HT-29 (cell line): Measurements from ENCODE around the gene NOL9. TPM values are rescaled to one million over a fixed set of nuclear protein-coding genes. Genes with fewer than 3 reads are reported as not detected.

Experiments used
- DNase-seq: peaks from one replicate; pipeline ENCODE4 v3.0.0-alpha.2; 2015; ENCODE audit warnings: low spot score
- total RNA-seq: library from RNA; depleted of rRNA; stranded (reverse); fragments of >200 nt; shearing (Covaris generic); gene quantifications from 2 replicates; pipeline ENCODE4 v1.2.3, GENCODE V29; 2014

NOL9 gene
- total RNA-seq, 1 experiment from 2014 or later, result 23.7 TPM

DNA sequence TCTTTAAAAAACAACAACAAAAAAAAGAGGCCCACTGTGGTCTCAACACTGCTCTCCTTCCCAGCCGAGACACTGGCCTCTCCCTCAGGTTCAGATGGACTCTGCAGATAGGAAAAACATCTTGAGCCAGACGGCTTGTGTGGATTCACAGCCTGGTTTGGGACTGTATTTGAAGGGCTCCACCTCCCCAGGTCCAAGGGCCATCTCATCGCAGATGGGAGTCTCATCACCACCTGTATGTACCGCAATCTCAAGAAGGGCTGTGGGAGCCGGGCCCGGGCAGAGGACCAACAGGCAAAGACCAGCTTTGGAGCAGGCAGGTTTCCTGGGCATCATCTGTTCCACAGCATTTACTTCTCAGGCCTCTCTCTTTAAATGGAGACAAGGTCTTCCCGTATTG, 35.7 kb upstream of the NOL9 start:
- no peak for DNase-seq

DNA sequence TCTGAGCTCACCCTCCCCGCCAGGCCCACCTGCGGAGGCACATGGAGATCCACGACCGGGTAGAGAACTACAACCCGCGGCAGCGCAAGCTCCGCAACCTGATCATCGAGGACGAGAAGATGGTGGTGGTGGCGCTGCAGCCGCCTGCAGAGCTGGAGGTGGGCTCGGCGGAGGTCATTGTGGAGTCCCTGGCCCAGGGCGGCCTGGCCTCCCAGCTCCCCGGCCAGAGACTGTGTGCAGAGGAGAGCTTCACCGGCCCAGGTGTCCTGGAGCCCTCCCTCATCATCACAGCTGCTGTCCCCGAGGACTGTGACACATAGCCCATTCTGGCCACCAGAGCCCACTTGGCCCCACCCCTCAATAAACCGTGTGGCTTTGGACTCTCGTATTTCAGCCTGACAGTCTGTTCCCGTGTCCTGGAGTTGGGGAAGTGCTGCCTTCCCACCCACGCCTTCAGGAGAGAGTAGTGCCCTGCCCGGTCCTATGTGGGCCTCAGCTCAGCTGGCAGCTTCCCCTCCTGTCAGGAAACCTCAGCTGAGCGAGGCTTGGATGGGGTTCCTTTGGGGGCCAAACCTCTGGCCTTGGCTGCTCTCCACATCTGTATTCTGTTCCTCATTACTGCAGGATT, 34.7 kb upstream of the NOL9 start:
- no peak for DNase-seq

DNA sequence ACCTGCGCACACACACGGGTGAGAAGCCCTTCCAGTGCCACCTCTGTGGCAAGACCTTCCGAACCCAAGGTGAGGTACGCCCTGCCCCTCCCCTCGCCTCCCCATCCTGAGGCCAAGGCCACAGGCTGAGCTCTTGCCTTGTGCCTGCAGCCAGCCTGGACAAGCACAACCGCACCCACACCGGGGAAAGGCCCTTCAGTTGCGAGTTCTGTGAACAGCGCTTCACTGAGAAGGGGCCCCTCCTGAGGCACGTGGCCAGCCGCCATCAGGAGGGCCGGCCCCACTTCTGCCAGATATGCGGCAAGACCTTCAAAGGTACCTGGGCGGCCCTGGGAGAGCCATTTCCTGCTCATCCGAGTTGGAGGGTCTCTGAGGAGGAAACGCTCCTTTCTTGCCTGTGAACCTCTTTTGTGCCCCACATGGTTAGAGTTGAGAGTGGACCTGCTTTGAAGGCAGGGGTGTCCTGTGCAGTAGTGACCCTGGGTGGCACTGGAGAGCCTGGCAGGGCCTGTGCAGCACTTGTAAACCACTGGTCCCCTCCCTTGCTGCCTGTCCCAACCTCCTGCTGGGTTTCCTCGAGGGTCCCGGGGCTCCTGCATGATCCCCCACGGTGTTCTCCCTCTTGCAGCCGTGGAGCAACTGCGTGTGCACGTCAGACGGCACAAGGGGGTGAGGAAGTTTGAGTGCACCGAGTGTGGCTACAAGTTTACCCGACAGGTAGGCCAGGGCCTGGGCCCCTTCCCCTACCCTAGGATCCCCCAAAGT, 34.0 kb upstream of the NOL9 start:
- DNase-seq, result no peak

DNA sequence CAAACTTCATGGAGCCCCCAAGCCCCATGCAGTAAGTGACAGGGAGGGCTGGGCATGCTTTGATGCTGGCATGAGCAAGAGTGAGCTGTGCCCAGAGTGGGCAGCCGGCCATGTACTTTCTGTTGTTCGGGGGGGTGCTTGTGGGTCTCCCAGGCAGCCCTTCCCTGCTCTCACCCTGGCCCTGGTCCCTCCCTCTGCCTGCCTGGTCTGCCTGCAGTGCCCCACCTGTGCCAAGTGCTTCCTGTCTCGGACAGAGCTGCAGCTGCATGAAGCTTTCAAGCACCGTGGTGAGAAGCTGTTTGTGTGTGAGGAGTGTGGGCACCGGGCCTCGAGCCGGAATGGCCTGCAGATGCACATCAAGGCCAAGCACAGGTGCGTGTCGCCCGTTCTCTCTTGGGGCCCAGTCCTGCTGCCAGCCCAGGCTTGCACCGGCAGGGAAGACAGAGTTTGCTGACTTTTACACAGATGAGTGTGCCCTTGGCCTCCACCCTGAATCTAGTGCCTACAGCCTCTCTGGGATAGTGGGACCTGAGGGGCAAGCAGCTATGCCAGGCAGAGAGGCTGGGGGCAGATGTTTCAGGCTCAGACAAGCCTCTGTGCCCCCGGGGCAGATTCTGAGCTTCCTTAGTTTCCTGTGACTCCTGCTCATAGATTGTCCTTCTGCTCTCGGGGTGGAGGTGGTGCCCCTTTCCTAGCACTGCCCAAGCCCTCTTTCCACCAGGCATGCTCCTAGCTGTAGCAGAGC, 33.1 kb upstream of the NOL9 start:
- DNase-seq, result no peak

DNA sequence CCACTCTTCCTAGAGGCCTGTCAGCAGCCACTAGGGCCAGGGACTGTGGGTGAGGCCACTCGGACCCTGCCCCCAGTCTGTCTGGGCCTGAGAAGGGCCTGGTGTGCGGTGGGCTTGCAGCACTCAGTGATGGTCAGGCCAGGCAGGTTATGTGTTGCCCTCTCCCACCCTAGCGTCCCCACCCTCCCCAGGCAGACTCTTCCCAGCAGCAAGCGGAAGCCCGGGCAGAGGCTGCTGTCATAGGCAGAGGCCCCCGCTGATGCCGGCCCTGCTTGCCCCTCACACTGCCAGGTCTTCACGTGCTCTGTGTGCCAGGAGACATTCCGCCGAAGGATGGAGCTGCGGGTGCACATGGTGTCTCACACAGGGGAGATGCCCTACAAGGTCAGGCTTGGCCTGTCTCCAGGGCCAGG, 32.1 kb upstream of the NOL9 start:
- no peak for DNase-seq

DNA sequence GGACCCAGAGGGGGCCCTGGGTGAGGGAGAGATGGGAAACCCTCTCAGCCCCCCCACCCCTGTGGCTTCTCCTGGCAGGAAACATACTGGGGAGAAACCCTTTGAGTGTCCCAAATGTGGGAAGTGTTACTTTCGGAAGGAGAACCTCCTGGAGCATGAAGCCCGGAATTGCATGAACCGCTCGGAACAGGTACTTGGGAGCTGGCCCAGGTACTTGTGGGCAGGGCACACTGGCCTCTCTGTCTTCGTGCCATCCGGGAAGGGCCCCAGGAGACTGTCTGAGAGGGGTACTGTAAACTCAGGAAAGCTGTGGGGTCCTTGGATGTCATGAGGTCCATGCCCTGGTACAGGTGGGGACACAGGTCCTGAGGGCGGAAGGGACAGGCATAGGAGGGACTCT, 31.5 kb upstream of the NOL9 start:
- DNase-seq, result no peak

DNA sequence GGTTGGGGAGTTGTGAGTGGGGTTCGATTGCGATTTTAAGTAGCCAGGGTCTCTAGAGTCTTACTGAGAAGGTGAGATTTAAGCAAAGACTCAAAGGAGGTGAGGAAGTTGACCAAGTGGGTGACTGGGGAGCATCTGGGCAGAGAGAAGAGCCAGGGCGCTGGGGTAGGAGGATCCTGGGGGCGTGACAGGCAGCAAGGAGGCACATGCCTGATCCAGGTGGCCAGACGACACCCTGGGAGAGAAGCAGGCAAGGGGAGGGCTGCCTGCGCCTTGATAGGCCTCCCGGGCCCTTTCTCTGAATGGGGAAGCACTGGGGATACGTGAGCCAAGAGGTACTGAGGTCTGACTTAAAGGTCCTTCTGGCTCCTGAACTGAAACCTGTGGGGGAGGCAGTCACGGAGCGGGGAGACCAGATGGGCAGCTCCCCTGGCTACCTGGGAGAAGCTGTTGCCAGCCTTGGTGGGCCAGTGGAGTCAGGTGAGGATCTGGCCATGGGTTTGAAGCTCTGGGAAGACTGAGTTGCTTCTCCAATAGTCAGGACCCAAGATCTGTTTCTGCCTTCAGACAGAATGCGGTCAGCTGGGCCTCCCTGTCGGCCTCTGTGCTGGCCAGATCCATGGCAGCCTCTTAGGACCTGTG, 30.9 kb upstream of the NOL9 start:
- no peak for DNase-seq

DNA sequence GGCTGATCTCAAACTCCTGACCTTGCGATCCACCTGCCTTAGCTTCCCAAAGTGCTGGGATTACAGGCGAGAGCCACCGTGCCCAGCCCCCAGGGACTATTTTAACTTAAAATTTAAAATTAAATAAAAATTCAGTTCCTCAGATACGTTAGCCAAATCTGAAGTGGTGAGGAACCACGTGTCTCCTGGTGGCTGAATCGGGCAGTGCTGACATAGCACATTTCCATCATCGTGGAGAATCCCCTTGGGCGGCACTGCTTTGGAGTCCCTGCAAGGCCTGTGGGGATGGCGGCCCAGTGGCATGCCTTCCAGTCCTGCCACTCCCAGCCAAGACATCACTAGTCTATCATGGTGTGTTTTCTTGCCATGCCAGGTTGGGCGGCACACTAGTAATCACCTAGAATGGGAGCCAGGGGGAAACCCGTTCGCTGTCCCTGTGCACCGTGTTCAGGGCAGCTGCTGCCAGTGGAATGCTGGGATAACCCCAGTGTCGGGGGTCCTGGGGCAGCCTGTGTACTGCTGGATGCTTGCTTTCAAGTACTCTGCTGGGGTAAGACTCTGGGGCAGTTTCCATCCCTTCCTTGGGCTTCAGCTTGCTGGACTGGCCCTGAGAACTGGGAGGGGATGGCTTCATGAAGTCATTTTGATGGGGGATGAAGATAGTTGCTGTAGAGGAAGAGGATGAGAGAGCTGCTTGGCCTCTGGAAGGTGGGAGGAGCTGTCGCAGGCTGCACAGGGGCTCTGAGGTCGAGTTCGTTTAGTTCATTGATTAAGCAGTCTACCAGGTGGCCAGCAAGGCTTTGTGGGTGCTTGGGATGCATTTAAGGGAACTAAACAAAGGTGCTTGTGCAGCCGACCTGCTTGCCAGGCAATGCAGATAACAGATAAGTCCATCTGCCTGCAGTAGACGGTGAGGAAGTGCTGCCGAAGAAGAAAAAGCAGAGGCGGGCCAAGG, 30.1 kb upstream of the NOL9 start:
- no peak for DNase-seq

DNA sequence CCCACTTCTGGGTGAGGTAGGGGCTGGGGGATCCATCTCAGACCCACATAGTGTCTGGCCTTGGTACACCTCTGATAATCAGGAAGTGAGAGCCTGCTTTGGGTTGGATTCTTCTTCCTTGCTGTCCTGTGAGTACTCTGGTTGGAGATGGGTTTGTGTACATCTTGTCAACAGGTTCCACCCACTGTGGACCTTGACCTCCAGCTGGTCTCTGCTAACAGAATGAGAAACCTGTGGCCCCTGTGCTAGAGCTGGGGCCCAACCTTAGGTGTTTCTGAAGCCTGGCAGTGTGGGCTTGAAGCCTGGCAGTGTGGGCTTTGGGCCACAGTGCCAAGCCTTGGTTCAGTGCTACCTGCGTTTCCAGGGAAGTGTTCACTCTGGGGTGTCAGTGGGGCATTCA, 28.1 kb upstream of the NOL9 start:
- peak; percentile 86 for DNase-seq

DNA sequence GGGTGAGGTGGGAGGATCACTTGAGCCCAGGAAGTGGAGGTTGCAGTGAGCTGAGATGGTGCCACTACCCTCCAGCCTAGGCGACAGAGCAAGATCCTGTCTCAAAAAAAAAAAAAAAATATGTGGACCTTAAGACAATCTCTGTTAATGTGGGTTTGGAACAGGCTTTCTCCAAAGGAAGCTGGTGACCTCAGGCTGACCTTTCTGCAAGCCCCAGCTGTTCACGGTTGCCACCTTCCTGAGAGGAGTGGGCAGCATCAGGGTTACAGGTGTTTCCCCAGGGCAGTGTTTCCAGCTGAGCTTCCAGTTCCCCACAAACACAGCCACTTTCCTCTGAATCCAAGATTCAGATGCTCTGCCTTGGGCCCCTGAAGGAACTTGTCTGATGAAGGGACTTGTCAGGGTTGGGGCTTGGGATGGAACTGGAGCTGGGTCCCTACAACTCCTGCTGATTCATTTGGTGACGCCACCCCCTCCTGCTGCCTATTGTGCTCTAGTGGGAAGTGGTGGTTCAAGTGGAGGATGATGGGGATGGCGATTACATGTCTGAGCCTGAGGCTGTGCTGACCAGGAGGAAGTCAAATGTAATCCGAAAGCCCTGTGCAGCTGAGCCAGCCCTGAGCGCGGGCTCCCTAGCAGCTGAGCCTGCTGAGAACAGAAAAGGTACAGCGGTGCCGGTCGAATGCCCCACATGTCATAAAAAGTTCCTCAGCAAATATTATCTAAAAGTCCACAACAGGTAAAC, 27.4 kb upstream of the NOL9 start:
- DNase-seq, result peak; percentile 23

DNA sequence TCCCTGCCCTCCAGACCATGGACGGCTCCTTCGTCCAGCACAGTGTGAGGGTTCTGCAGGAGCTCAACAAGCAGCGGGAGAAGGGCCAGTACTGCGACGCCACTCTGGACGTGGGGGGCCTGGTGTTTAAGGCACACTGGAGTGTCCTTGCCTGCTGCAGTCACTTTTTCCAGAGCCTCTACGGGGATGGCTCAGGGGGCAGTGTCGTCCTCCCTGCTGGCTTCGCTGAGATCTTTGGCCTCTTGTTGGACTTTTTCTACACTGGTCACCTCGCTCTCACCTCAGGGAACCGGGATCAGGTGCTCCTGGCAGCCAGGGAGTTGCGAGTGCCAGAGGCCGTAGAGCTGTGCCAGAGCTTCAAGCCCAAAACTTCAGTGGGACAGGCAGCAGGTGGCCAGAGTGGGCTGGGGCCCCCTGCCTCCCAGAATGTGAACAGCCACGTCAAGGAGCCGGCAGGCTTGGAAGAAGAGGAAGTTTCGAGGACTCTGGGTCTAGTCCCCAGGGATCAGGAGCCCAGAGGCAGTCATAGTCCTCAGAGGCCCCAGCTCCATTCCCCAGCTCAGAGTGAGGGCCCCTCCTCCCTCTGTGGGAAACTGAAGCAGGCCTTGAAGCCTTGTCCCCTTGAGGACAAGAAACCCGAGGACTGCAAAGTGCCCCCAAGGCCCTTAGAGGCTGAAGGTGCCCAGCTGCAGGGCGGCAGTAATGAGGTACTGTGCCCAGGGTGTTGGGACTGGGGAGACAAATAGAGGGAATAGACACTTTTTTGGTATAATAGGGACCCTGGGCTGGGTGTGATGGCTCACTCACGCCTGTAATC, 26.5 kb upstream of the NOL9 start:
- DNase-seq, result no peak

DNA sequence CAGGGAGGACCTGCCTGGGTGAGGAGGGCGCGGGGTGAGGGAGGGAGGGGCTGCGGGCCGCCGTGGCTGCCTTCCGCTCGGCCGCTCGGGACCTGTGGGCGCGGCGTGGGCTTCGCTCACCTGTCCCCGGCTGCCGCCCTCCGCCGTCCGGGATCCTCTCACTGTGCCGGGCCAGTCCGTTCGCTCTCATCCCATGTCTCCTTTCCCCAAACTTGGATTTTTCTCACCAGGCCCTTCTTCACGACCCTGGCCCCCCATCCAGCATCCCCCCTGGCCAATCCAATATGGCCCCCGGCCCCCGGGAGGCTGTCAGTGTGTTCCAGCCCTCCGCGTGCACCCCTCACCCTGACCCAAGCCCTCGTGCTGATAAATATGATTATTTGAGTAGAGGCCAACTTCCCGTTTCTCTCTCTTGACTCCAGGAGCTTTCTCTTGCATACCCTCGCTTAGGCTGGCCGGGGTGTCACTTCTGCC, 25.8 kb upstream of the NOL9 start:
- DNase-seq, result no peak

DNA sequence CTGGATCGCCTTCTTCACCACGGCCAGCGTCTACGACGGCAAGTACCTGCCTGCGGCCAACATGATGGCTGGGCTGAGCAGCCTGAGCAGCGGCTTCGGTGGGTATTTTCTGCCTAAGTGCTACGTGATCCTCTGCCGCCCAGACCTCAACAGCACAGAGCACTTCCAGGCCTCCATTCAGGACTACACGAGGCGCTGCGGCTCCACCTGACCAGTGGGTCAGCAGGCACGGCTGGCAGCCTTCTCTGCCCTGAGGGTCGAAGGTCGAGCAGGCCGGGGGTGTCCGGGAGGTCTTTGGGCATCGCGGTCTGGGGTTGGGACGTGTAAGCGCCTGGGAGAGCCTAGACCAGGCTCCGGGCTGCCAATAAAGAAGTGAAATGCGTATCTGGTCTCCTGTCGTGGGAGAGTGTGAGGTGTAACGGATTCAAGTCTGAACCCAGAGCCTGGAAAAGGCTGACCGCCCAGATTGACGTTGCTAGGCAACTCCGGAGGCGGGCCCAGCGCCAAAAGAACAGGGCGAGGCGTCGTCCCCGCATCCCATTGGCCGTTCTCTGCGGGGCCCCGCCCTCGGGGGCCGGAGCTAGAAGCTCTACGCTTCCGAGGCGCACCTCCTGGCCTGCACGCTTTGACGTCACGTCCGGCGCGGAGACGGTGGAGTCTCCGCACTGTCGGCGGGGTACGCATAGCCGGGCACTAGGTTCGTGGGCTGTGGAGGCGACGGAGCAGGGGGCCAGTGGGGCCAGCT, 25.2 kb upstream of the NOL9 start, which contains the start of gene ZBTB48:
ZBTB48 (plus strand) TSS at position 621 of the 745 bp plus-strand sequence. CDS start 616 bp downstream, outside the sequence.
- peak; percentile 99 for DNase-seq

DNA sequence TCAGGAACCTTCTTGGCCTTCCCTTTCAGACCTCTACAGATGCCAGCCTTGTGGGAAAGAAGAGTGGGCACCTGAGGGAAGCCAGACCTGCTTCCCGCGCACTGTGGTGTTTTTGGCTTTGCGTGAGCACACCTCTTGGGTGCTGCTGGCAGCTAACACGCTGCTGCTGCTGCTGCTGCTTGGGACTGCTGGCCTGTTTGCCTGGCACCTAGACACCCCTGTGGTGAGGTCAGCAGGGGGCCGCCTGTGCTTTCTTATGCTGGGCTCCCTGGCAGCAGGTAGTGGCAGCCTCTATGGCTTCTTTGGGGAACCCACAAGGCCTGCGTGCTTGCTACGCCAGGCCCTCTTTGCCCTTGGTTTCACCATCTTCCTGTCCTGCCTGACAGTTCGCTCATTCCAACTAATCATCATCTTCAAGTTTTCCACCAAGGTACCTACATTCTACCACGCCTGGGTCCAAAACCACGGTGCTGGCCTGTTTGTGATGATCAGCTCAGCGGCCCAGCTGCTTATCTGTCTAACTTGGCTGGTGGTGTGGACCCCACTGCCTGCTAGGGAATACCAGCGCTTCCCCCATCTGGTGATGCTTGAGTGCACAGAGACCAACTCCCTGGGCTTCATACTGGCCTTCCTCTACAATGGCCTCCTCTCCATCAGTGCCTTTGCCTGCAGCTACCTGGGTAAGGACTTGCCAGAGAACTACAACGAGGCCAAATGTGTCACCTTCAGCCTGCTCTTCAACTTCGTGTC, 24.5 kb upstream of the NOL9 start:
- no peak for DNase-seq

DNA sequence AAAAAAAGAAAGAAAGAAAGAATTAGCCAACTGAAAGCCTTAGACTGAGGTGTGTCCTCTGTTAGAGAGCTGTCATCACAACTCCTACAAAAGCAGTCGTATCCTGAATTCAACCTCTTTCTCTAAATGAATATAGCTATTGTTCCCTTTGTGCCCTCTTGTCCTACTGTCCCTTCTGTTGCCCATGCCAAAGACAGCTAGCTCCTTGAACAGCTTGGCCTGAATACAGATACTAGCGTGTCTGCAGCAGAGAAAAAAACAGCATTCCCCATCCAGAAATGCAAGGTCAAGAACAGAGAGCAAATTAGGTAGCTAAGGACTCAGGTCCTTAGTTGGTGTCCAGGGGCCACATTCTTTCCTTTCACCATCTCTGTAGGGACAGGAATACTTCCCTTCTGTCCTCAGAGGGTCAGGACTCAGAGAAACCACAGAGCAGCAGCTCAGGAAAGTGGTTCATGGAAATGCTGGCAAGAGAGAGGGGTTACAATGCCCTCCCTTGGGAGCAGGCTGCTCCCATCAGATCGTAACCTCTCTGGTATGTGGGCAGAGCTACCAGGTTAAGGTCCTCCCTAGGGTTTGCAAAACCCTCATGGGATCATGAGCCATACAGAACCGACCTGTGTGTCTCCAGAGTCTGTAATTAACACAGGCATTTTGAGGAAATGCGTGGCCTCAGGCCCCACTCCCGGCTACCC, 23.7 kb upstream of the NOL9 start:
- DNase-seq, result peak; percentile 66

DNA sequence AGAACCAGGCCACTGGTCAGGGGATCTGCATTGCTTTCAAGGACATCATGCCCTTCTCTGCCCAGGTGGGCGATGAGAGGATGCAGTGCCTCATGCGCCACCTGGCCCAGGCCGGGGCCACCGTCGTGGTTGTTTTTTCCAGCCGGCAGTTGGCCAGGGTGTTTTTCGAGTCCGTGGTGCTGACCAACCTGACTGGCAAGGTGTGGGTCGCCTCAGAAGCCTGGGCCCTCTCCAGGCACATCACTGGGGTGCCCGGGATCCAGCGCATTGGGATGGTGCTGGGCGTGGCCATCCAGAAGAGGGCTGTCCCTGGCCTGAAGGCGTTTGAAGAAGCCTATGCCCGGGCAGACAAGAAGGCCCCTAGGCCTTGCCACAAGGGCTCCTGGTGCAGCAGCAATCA, 20.5 kb upstream of the NOL9 start:
- DNase-seq, result no peak

DNA sequence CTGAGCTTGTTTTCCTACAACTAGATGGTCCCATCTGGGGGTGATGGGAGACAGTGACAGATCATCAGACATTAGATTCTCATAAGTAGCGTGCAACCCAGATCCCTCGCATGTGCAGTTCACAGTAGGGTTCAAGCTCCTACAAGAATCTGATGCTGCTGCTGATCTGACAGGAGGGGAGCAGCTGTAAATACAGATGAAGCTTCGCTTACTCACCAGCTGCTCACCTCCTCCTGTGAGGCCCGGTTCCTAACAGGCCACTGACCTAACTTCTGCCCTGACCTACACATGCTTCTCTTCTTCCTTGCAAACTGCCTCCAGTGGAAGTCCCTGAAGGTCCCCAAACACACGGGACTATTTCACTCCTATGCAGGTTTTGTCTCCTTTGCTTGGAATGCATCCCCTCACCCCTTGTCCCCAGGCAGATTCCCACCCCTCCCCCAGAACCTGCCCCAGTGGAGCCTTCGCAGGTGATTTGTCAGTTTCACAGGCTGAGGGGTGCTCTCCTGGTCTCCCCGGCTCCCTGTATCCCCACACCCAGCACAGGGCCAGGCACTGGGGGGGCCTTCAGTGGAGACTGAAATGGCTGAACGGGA, 19.8 kb upstream of the NOL9 start:
- DNase-seq, result no peak
